HepG2 (cell line): ENCODE data around the gene CEP97. TPM values are rescaled to one million over a fixed set of nuclear protein-coding genes. Genes with fewer than 3 reads are reported as not detected.

Source experiments
- ARID3A ChIP-seq: IDR thresholded peaks from 2 replicates; pipeline ENCODE4 v1.6.1; 2012; ENCODE audit warnings: low read depth, low read length, improper control_type of control experiment
- NBN ChIP-seq: fragments of 450-650 bp; conservative IDR thresholded peaks from 2 replicates; pipeline ENCODE4 v1.6.1; 2017
- PCBP1 ChIP-seq: fragments of 200-400 bp; formaldehyde crosslinking; IDR thresholded peaks from 2 replicates; pipeline ENCODE4 v1.6.1; 2017; ENCODE audit warnings: mild to moderate bottlenecking, low read depth, low read length, borderline replicate concordance
- PRDM10 ChIP-seq: sonication (generic); formaldehyde crosslinking; IDR thresholded peaks from 2 replicates; pipeline ENCODE4 v1.4.0; 2020; ENCODE audit warnings: low read depth, missing genetic modification reagents
- RXRB ChIP-seq: IDR thresholded peaks from 2 replicates; pipeline ENCODE4 v1.6.1; 2016; ENCODE audit warnings: borderline replicate concordance, missing genetic modification reagents, missing compliant biosample characterization
- SMARCC2 ChIP-seq: fragments of 450-650 bp; IDR thresholded peaks from 2 replicates; pipeline ENCODE4 v1.6.1; 2017; ENCODE audit warnings: antibody characterized with exemption, mild to moderate bottlenecking
- ZBTB46 ChIP-seq: sonication (generic); formaldehyde crosslinking; IDR thresholded peaks from 2 replicates; pipeline ENCODE4 v1.4.0; 2020; ENCODE audit warnings: mild to moderate bottlenecking, missing genetic modification reagents, borderline replicate concordance
- ZNF142 ChIP-seq: sonication (generic); formaldehyde crosslinking; IDR thresholded peaks from 2 replicates; pipeline ENCODE4 v1.4.0; 2020; ENCODE audit warnings: missing genetic modification reagents
- polyA plus RNA-seq, 8 experiments: library from polyadenylated mRNA; depleted of rRNA in 3 of 8; stranded (reverse) in 7 of 8; unstranded in 1 of 8; fragments of >200 nt; fragmentation: Illumina TruSeq in 4 of 8; extraction: Trizol in 4 of 8; gene quantifications; 2 replicates each; pipeline versions ENCODE4 v1.2.1 to v1.2.3, GENCODE V29; 2011 to 2016; ENCODE audit warnings: low read depth in 4 of 8, missing spikeins in 1 of 8, mixed read lengths in 1 of 8; ENCODE audit not compliant: insufficient read depth in 1 of 8
- total RNA-seq, 5 experiments: library from RNA; depleted of rRNA; stranded (reverse); fragments of >200 nt; fragmentation: Illumina TruSeq; extraction: Trizol; gene quantifications; 2 replicates each; pipeline ENCODE4 v1.2.3, GENCODE V29; 2016; ENCODE audit warnings: low read depth in 1 of 5
- TF ChIP-seq, protein P1 (sequence below): sonication (generic); formaldehyde crosslinking; IDR thresholded peaks from 2 replicates; pipeline ENCODE4 v1.5.0; 2020; ENCODE audit warnings: missing genetic modification reagents, mild to moderate bottlenecking, borderline replicate concordance
- TF ChIP-seq, protein P2 (sequence below): sonication (generic); formaldehyde crosslinking; IDR thresholded peaks from 2 replicates; pipeline ENCODE4 v1.8.1; 2023; ENCODE audit warnings: mild to moderate bottlenecking, missing genetic modification reagents, borderline replicate concordance

Gene CEP97
- total and polyA plus RNA-seq, 2 of the 13 experiments (the other 11 are each of a cell fraction or from before 2014, with no cell fraction given), result 0.99 to 6.5 TPM

DNA sequence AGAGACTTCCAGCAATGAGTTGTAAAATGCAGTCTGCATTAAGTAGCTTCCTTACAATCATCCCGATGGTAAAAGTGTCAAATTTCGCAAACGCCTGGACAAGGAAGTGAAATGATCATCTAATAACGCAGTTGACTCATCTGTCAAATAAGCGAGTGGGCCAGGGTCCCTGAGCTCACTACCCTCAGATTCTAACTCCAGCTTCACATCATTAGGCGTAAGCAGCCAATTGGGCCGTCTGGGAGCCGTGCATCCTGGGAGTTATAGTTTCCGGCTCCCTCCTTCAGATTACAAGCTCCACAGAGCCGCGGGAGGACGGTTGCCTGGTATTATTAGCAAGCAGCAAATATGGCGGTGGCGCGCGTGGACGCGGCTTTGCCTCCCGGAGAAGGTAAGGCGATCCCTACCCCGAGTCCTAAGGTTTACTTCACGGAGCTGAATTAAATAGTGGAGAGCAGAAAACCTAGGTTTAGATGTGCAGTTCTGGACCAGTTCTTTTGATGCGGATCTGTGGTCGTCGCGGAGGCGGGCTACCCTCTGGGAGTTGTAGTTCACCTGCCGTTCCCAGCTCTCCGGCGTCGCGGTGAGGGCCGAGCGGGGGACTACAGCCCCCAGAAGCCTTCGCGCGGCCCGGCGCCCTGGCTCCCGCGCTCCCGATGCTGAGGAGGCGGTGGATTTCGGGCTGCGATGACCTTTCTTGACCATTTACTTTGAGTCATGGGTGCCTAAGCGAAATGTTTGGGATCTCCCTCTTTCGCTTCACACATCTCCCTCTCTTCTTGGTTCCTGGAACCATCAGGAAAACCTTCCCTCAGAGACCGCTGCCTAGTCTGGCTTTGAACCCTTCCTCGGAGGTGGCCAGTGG lies at the start of gene CEP97 (continued):
- no peak for TF ChIP-seq ZNF142
- TF ChIP-seq PCBP1, result no peak
- no peak for TF ChIP-seq NBN
- no peak for TF ChIP-seq SMARCC2
- TF ChIP-seq ZBTB46 (CRISPR knock-in tag), result no peak
- TF ChIP-seq RXRB (CRISPR knock-in tag), result no peak
- TF ChIP-seq ARID3A, result no peak; the same call in 1 of the 2 replicates
- TF ChIP-seq, protein P1, sequence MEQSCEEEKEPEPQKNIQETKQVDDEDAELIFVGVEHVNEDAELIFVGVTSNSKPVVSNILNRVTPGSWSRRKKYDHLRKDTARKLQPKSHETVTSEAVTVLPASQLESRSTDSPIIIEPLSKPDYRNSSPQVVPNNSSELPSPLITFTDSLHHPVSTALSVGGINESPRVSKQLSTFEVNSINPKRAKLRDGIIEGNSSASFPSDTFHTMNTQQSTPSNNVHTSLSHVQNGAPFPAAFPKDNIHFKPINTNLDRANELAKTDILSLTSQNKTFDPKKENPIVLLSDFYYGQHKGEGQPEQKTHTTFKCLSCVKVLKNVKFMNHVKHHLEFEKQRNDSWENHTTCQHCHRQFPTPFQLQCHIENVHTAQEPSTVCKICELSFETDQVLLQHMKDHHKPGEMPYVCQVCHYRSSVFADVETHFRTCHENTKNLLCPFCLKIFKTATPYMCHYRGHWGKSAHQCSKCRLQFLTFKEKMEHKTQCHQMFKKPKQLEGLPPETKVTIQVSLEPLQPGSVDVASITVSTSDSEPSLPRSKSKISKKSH (CRISPR knock-in tag), result no peak
- TF ChIP-seq PRDM10, result no peak
- TF ChIP-seq, protein P2, sequence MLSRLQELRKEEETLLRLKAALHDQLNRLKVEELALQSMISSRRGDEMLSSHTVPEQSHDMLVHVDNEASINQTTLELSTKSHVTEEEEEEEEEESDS (CRISPR knock-in tag), result 0 out of 2 replicates have a peak, but pooled peaks have one; percentile 27
